ENCODE measurements around the gene ZNF254. TPM values are rescaled to one million over a fixed set of nuclear protein-coding genes. Genes with fewer than 3 reads are reported as not detected.

Gene ZNF254
- 13.4 and 13.9 TPM in 2 replicates for total RNA-seq

DNA sequence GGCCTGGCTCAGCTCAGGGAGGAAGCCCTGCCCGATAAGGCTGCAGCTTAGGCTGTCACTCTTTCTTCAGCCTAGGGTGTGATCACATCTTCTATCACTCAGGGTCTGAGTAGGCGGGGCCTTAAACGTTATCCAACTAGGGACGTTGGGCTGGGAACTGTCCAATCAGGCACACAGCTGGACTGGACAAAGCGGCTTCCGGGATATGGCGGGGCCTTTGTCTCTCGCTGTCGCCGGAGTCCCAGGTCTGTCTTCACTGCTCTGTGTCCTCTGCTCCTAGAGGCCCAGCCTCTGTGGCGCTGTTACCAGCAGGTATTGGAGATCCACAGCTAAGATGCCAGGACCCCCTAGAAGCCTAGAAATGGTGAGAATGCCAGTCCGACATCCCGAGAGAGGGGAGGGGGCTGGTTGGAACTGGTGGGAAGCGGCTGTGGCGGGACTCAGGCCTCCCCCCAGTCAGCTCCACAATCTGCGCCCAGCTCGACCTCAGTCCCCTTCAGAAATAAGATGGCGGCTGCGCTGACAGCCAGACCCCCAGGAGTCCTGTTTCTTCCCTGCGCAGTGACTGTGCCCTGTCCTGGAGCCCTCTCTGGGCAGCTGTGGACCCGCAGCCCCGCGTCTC is at the start of gene ZNF254:
TSS of gene ZNF254 (plus strand) at position 214 of the 622 bp plus-strand sequence. CDS start at position 335, 121 bp downstream.

Other genes with a start within 250 kb of the ZNF254 start
- gene ZNF726, start 172.3 kb upstream of the ZNF254 start, total RNA-seq: 1.2 and 2.1 TPM in 2 replicates

All from smooth muscle cell of the umbilical artery (primary cell).